ENCODE data around the gene PPP1R3C.

PPP1R3C gene

GRCh38 chr10:91629715-91630549 lies 2.9 kb downstream of the PPP1R3C start:
- DNase-seq (ENCODE audit: low spot score): no peak

- DNase-seq (ENCODE audit: low spot score): no peak
These were observed 4.5 kb downstream of the PPP1R3C start for GRCh38 chr10:91628383-91628782.

GRCh38 chr10:91627344-91628102 lies 5.3 kb downstream of the PPP1R3C start:
- DNase-seq (ENCODE audit: low spot score): no peak

GRCh38 chr10:91626936-91627335 lies 5.9 kb downstream of the PPP1R3C start:
- DNase-seq (ENCODE audit: low spot score): no peak

GRCh38 chr10:91624633-91625032 lies 8.2 kb downstream of the PPP1R3C start:
- no peak for DNase-seq (ENCODE audit: low spot score)

- no peak for DNase-seq (ENCODE audit: low spot score)
These were observed 10.3 kb downstream of the PPP1R3C start for GRCh38 chr10:91622601-91623000.

GRCh38 chr10:91621483-91622113 lies 11.3 kb downstream of the PPP1R3C start:
- no peak for DNase-seq (ENCODE audit: low spot score)

GRCh38 chr10:91617072-91617609 lies 15.7 kb downstream of the PPP1R3C start:
- DNase-seq (ENCODE audit: low spot score): no peak

GRCh38 chr10:91616137-91616536 lies 16.7 kb downstream of the PPP1R3C start:
- no peak for DNase-seq (ENCODE audit: low spot score)

- no peak for DNase-seq (ENCODE audit: low spot score)
These were observed 18.6 kb downstream of the PPP1R3C start for GRCh38 chr10:91614225-91614624.

- no peak for DNase-seq (ENCODE audit: low spot score)
These were observed 19.3 kb downstream of the PPP1R3C start for GRCh38 chr10:91613411-91614187.

GRCh38 chr10:91610919-91611318 lies 22.0 kb downstream of the PPP1R3C start:
- DNase-seq (ENCODE audit: low spot score): no peak

- DNase-seq (ENCODE audit: low spot score): no peak
These were observed 22.4 kb downstream of the PPP1R3C start for GRCh38 chr10:91610444-91610843.

- DNase-seq (ENCODE audit: low spot score): no peak
These were observed 25.0 kb downstream of the PPP1R3C start for GRCh38 chr10:91607646-91608403.

GRCh38 chr10:91605968-91606367 lies 26.9 kb downstream of the PPP1R3C start:
- DNase-seq (ENCODE audit: low spot score): no peak

- DNase-seq (ENCODE audit: low spot score): no peak
These were observed 28.0 kb downstream of the PPP1R3C start for GRCh38 chr10:91604553-91605534.

- DNase-seq (ENCODE audit: low spot score): no peak
These were observed 28.9 kb downstream of the PPP1R3C start for GRCh38 chr10:91603931-91604331.

GRCh38 chr10:91602868-91603568 lies 29.9 kb downstream of the PPP1R3C start:
- DNase-seq (ENCODE audit: low spot score): no peak

GRCh38 chr10:91602449-91602848 lies 30.4 kb downstream of the PPP1R3C start:
- DNase-seq (ENCODE audit: low spot score): no peak
